Mesangial cell (primary cell): Measurements from ENCODE around the gene SENP3. TPM values are rescaled to one million over a fixed set of nuclear protein-coding genes. Genes with fewer than 3 reads are reported as not detected.

Experiments used
- total RNA-seq: library from RNA; depleted of rRNA; stranded (reverse); fragments of >200 nt; gene quantifications from 2 replicates; pipeline ENCODE4 v1.2.3, GENCODE V29; 2015

The SENP3 gene
- total RNA-seq, result 61.2 and 89.3 TPM in 2 replicates

DNA sequence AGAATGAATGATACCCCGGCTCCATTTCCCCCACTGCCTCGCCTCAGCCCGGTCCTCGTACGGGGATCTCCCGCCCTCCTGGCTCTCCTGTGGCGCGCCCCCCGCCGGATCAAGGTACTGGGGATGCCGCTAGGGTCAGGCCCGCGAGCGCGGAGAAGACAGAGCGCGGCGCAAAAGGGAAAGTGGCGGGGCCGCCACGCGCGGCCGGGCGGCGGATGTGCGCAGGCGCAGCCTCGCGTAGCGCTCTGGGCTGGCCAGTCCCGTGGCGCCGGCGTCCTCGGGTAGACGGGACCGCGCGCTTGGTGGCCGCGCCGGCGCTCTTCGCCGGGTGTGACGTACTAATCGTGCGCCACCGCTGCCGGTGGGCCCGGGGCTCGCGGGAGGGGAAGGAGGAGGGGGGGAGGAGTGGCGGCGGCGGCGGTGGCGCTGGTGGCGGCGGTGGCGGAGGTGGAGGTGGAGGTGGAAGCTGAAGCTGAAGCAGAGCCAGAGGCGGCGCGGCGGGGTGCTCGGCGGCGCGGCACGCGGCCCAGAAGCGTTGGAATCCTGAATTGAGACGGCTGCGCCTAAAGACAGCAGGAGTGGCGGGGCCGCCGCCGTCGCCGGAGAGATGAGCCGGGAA, at the start of gene SENP3:
Gene SENP3, plus strand, starts transcription at position 331 of the 619 bp plus-strand sequence. CDS start 1,158 bp downstream, outside the sequence.

DNA sequence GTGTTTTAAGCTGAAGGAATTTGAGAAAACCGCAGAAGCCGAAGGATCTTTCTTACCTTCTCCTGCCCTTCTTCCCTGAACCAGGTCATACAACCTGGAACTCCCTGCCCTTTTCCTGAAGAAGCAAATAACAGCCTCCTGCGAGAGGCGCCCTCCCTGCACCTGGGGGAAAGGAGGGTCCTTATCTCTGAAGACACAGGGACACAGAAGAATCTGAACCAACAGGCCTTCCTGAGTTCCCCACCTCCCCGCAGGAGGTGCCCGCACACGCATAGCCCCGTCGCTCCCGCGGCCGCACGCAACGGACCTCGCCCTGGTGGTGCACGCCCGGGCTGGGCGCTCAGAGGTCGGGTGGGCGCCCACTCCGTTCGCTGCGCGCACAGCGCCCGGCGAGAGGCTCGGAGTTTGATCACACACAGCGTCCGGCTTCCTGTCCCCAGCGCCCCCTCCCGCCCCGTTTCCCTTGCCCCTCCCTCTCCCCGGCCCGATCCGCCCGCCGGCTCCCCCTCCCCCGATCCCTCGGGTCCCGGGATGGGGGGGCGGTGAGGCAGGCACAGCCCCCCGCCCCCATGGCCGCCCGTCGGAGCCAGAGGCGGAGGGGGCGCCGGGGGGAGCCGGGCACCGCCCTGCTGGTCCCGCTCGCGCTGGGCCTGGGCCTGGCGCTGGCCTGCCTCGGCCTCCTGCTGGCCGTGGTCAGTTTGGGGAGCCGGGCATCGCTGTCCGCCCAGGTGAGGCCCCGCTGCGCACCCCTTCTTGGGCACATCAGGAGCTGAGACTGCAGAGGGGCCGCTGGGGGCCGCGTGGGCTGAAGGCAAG, 12.9 kb upstream of the SENP3 start, which contains the start of gene TNFSF12:
Gene TNFSF12, plus strand, starts transcription at position 474 of the 816 bp plus-strand sequence. Its CDS starts 96 bp downstream, at position 570.

GRCh38 chr17:7558544-7559319, 3.0 kb upstream of the SENP3 start, which contains the start of gene TNFSF13:
Gene TNFSF13 (plus strand): TSS chr17:7558750. CDS start chr17:7559040, 290 bp downstream.

DNA sequence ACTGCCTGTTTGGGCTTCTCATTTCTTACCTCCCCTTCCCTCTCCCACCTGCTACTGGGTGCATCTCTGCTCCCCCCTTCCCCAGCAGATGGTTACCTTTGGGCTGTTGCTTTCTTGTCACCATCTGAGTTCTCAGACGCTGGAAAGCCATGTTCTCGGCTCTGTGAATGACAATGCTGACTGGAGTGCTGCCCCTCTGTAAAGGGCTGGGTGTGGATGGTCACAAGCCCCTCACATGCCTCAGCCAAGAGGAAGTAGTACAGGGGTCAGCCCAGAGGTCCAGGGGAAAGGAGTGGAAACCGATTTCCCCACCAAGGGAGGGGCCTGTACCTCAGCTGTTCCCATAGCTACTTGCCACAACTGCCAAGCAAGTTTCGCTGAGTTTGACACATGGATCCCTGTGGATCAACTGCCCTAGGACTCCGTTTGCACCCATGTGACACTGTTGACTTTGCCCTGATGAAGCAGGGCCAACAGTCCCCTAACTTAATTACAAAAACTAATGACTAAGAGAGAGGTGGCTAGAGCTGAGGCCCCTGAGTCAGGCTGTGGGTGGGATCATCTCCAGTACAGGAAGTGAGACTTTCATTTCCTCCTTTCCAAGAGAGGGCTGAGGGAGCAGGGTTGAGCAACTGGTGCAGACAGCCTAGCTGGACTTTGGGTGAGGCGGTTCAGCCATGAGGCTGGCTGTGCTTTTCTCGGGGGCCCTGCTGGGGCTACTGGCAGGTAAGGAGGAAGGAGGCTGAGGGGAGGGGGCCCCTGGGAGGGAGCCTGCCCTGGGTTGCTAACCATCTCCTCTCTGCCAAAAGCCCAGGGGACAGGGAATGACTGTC, 17.5 kb downstream of the SENP3 start, which contains the start of gene CD68:
Gene CD68, plus strand, starts transcription at position 638 of the 833 bp plus-strand sequence. Its CDS starts 40 bp downstream, at position 678.

GRCh38 chr17:7583253-7584109, 21.8 kb downstream of the SENP3 start, which contains the start of gene MPDU1:
Gene MPDU1 (plus strand): TSS chr17:7583852. CDS start chr17:7583863, 11 bp downstream.

DNA sequence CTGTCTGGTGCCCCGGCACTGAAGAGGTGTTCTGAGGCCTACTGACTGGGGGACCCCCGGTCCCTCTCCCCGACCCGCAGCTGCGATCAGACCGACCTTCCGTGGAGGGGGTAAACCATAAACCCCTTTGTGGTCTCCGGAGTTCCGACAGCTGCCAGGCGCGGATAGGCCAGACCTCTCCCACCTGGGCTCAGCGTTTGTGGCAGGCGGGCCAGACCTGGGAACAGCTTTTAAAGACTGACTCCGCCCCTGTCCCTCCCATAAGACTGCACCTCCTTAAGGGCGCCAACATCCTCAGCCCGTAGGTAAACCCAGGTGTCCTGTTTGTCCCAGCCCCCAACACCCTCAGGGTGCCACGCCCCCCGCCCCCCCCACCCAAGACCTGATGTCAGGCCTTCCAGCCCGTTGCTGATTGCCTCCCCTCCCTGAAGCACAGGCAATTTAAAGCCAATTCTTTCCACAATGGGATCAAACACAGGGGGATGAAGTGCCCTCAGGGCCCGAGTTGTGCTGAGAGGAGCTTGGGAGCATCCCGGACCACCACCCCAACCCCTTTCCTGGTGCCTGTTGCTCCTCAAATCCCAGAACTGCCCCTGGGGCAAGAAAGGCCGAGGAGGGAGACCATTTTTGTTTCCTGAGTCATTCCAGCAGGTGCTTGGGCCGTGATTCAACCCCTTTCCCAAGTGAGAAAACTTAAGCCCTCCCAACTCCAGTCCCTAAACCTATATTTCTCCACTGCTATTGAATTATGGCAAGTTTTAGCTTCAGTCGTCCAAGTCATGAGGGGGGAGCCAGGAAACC, 28.4 kb downstream of the SENP3 start, which contains the start of gene SOX15:
Gene SOX15, minus strand, starts transcription at position 204 of the 801 bp plus-strand sequence. CDS start 418 bp downstream, outside the sequence.

DNA sequence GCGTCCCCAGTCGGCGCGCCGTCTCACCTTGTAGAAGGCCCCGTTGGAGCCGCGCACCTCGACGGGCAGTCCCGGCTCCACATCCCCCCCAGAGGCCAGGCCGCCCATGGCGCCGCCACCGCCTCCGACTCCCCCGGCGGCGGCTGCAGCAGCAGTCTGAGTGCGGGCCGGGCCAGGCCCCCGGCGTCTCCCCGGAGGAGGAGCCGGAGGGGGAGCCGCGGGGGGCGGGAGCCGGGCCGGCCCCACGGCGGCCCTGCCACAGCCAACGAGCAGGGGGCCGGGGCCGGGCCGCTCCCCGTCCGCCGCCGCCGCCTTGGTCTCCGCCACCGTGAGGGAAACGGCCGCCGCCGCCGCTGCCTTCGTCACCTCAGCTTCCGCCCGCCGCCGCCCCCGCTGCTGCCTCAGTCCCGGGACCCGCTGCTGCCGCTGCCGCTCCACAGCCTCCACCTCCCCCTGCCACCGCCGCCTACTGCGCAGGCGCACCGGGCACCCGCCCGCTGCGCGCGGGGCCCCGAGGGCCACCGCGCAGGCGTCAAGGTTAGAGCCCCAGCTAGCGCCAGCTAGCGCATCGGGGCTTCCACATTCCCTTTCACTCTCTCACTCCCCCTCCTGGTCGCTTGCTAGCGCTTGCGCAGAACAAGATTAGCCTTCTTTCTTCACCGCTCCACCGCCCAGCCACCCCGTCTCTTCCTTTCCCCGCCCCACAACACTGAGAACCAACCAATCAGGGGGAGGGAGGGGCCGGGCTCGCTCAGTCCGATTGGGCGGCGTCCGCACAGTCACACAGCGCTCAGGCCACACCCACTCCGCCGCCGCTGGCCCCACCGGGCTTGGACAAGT, 52.9 kb downstream of the SENP3 start, which contains the start of gene FXR2:
Gene FXR2, minus strand, starts transcription at position 473 of the 840 bp plus-strand sequence. Its CDS starts 365 bp downstream, at position 108.

Other genes with a start within 250 kb of the SENP3 start
- gene GPS2, start 246.6 kb upstream of the SENP3 start, total RNA-seq, result 42.2 and 68.3 TPM in 2 replicates
- gene NEURL4, start 232.6 kb upstream of the SENP3 start, total RNA-seq, result 13.1 and 14.7 TPM in 2 replicates
- gene ACAP1, start 225.4 kb upstream of the SENP3 start, total RNA-seq, result 0.38 and 0.65 TPM in 2 replicates
- 13.5 and 19.6 TPM in 2 replicates for gene KCTD11, start 209.8 kb upstream of the SENP3 start, total RNA-seq
- gene TMEM95, start 206.8 kb upstream of the SENP3 start, total RNA-seq, result not detected in 2 replicates
- gene TNK1, start 180.8 kb upstream of the SENP3 start, total RNA-seq, result 2.6 and 4.6 TPM in 2 replicates
- 69.7 and 127 TPM in 2 replicates for gene PLSCR3, start 167.4 kb upstream of the SENP3 start, total RNA-seq
- gene TMEM256, start 157.8 kb upstream of the SENP3 start, total RNA-seq, result 250 and 289 TPM in 2 replicates
- 9.3 and 24.3 TPM in 2 replicates for gene NLGN2, start 154.1 kb upstream of the SENP3 start, total RNA-seq
- not detected in 2 replicates for gene SPEM1, start 141.6 kb upstream of the SENP3 start, total RNA-seq
- not detected in 2 replicates for gene SPEM2, start 136.3 kb upstream of the SENP3 start, total RNA-seq
- gene SPEM3, start 133.1 kb upstream of the SENP3 start, total RNA-seq, result not detected in 2 replicates
- gene TMEM102, start 126.5 kb upstream of the SENP3 start, total RNA-seq, result 12.9 and 19.5 TPM in 2 replicates
- 0.49 and 2.2 TPM in 2 replicates for gene FGF11, start 122.4 kb upstream of the SENP3 start, total RNA-seq
- 6.4 and 17.1 TPM in 2 replicates for gene CHRNB1, start 116.9 kb upstream of the SENP3 start, total RNA-seq
- gene ZBTB4, start 82.3 kb upstream of the SENP3 start, total RNA-seq, result 17.9 and 31.6 TPM in 2 replicates
- not detected in 2 replicates for gene SLC35G6, start 80.5 kb upstream of the SENP3 start, total RNA-seq
- gene POLR2A, start 77.6 kb upstream of the SENP3 start, total RNA-seq, result 74.3 and 158 TPM in 2 replicates
- 13.5 and 25.2 TPM in 2 replicates for gene TNFSF12, start 12.9 kb upstream of the SENP3 start, total RNA-seq
- gene TNFSF13, start 3.2 kb upstream of the SENP3 start, total RNA-seq, result 0.81 and 4.7 TPM in 2 replicates
- 12.1 and 20.0 TPM in 2 replicates for gene CD68, start 17.7 kb downstream of the SENP3 start, total RNA-seq
- gene MPDU1, start 21.9 kb downstream of the SENP3 start, total RNA-seq, result 113 and 243 TPM in 2 replicates
- gene SOX15, start 28.2 kb downstream of the SENP3 start, total RNA-seq, result 0.98 and 4.3 TPM in 2 replicates
- 41.2 and 42.3 TPM in 2 replicates for gene FXR2, start 53.0 kb downstream of the SENP3 start, total RNA-seq
- gene SAT2, start 65.9 kb downstream of the SENP3 start, total RNA-seq, result 28.4 and 40.6 TPM in 2 replicates
- gene SHBG, start 68.2 kb downstream of the SENP3 start, total RNA-seq, result 0.89 TPM in 1 of 2 replicates, not detected in the other
- gene ATP1B2, start 89.0 kb downstream of the SENP3 start, total RNA-seq, result 0.13 TPM in 1 of 2 replicates, not detected in the other
- gene TP53, start 125.6 kb downstream of the SENP3 start, total RNA-seq, result 66.6 and 70.0 TPM in 2 replicates
- 11.2 and 36.3 TPM in 2 replicates for gene WRAP53, start 126.6 kb downstream of the SENP3 start, total RNA-seq
- gene EFNB3, start 143.3 kb downstream of the SENP3 start, total RNA-seq, result 0.81 and 3.8 TPM in 2 replicates
- gene DNAH2, start 155.8 kb downstream of the SENP3 start, total RNA-seq, result under 0.01 and 0.16 TPM in 2 replicates